Stomach (tissue), 19 donors: Measurements from ENCODE around the gene HNRNPCL1. TPM values are rescaled to one million over a fixed set of nuclear protein-coding genes. Genes with fewer than 3 reads are reported as not detected.
"Not testable (repeated sequence)": the region's sequence is repeated elsewhere in the genome, so short reads cannot be mapped to it uniquely, and the experiment has no call there.

ENCODE experiments used
- DNase-seq, 2 donors: peaks; one replicate each; pipeline versions ENCODE4 v3.0.0 to v3.0.0-alpha.2; 2013 to 2019
- H3K27ac ChIP-seq, 5 donors: fragments of 200-600 bp in 4 of 5; sonication (generic) in 4 of 5; one replicate each; pipeline ENCODE4 v1.5.1; 2013 to 2019; ENCODE audit warnings: mild to moderate bottlenecking in 1 of 5, moderate library complexity in 1 of 5
- H3K27me3 ChIP-seq, 3 donors: fragments of 200-600 bp; sonication (generic); one replicate each; pipeline ENCODE4 v1.5.1; 2017 to 2019; ENCODE audit warnings: mixed run types in 1 of 3
- H3K36me3 ChIP-seq, 4 donors: fragments of 200-600 bp; sonication (generic); 1 replicate in 3 of 4; 2 replicates in 1 of 4; pipeline ENCODE4 v1.5.1; 2016 to 2019
- H3K4me1 ChIP-seq, 4 donors: fragments of 200-600 bp; sonication (generic); one replicate each; pipeline ENCODE4 v1.5.1; 2016 to 2019
- H3K4me3 ChIP-seq, 4 donors: fragments of 200-600 bp; sonication (generic) in 3 of 4; one replicate each; pipeline ENCODE4 v1.5.1; 2016 to 2019; ENCODE audit warnings: mild to moderate bottlenecking in 1 of 4
- H3K9me3 ChIP-seq, 4 donors: fragments of 200-600 bp; sonication (generic); one replicate each; pipeline ENCODE4 v1.5.1; 2016 to 2019
- CTCF ChIP-seq, 7 experiments: fragments of 450-650 bp in 4 of 7; fragments of 200-600 bp in 3 of 7; sonication (generic) in 3 of 7; IDR thresholded peaks; one replicate each; pipeline ENCODE4 v1.5.1; 2016 to 2019; ENCODE audit warnings: antibody characterized with exemption in 7 of 7, control low read depth in 2 of 7, mild to moderate bottlenecking in 1 of 7
- EP300 ChIP-seq: sonication (generic); formaldehyde crosslinking; IDR thresholded peaks from one replicate; pipeline ENCODE4 v1.6.1; 2017; ENCODE audit warnings: antibody characterized with exemption
- POLR2A ChIP-seq, 4 donors: fragments of 450-650 bp; IDR thresholded peaks; one replicate each; pipeline ENCODE4 v1.6.1; 2016; ENCODE audit warnings: antibody characterized with exemption in 4 of 4, control low read depth in 2 of 4, mild to moderate bottlenecking in 1 of 4, moderate library complexity in 1 of 4
- POLR2AphosphoS5 ChIP-seq, 3 donors: sonication (generic); formaldehyde crosslinking; IDR thresholded peaks; one replicate each; pipeline ENCODE4 v1.6.1; 2016; ENCODE audit warnings: antibody characterized with exemption in 3 of 3
- WGBS, 5 donors: extraction: QIAGEN DNeasy Blood & Tissue Kit in 3 of 5; methylation state at CpG; one replicate each; pipeline versions ENCODE4 v1.1.5 to v1.1.7; 2013 to 2018; 5-methylcytosine and 5-hydroxymethylcytosine counted together
- intact Hi-C: fragments of 100-400 bp; cut with DNase I; formaldehyde crosslinking; loops from one replicate; pipeline ENCODE4 v1.15.1; 2023; ENCODE audit warnings: low total_unique reads
- long read RNA-seq, 10 donors: transcript quantifications; one replicate each; lab custom pipeline, GENCODE V29; 2026
- polyA plus RNA-seq, 3 donors: library from polyadenylated mRNA; stranded (reverse); fragments of 200-250 nt; gene quantifications; one replicate each; pipeline ENCODE4 v1.2.3, GENCODE V29; 2013
- total RNA-seq, 5 donors: library from RNA; depleted of rRNA; stranded (reverse); fragments of >200 nt; gene quantifications; one replicate each; pipeline versions ENCODE4 v1.1.0 to v1.2.3, GENCODE V29; 2014 to 2016
- donor health status: healthy with polysubstance abuse.
- donor health status: Bipolar disorder and iron deficiency.
- donor health status: healthy.

Gene HNRNPCL1
- total RNA-seq (not detected), polyA plus RNA-seq (not detected)
- long read RNA-seq, donor 1 = 0 reads
- long read RNA-seq, donor 2 = 0 reads
- long read RNA-seq, donor 3 = 0 reads
- long read RNA-seq, donor 4 = 0 reads
- long read RNA-seq, donor 5 = 0 reads
- long read RNA-seq, donor 6 = 0 reads
- long read RNA-seq, donor 7 = 0 reads
- long read RNA-seq, donor 8 = 0 reads
- long read RNA-seq, donor 9 = 0 reads
- long read RNA-seq, donor 10 = 0 reads

- WGBS, 5 donors = 77 to 87% (median 84%) methylated on average over 5 to 7 of the region's 7 CpGs
- H3K4me1 ChIP-seq, intact Hi-C loops, H3K36me3 ChIP-seq, H3K27me3 ChIP-seq, H3K4me3 ChIP-seq, H3K27ac ChIP-seq, DNase-seq: not testable (repeated sequence)
- peaks cover 0 to 13% (median 4%) of the 10 kb centered on the region in 4 donors for H3K9me3 ChIP-seq
Measured at GRCh38 chr1:12848620-12849019, at the start of gene HNRNPCL1. HNRNPCL1 (minus strand) TSS chr1:12848720; CDS start chr1:12848289, 431 bp downstream.

- H3K36me3 ChIP-seq, DNase-seq, H3K27ac ChIP-seq, H3K9me3 ChIP-seq, H3K27me3 ChIP-seq, intact Hi-C loops, H3K4me1 ChIP-seq, H3K4me3 ChIP-seq: not testable (repeated sequence)
- WGBS, 5 donors = 50% methylated on average over 1 of the region's 1 CpG; no CpG with 5 or more reads in 4 of the 5 donors
Measured at GRCh38 chr1:12898170-12898569, 49.6 kb upstream of the HNRNPCL1 start, which contains the start of gene PRAMEF10. PRAMEF10 (minus strand) TSS chr1:12898270; CDS start chr1:12895847, 2,423 bp downstream.

- 66 to 81% (median 74%) methylated on average over 3 of the region's 3 CpGs for WGBS, 5 donors
- H3K36me3 ChIP-seq, H3K27me3 ChIP-seq, intact Hi-C loops, H3K4me1 ChIP-seq, DNase-seq, H3K9me3 ChIP-seq, H3K4me3 ChIP-seq, H3K27ac ChIP-seq: not testable (repeated sequence)
Measured at GRCh38 chr1:12886101-12886500, 37.6 kb upstream of the HNRNPCL1 start, which contains the start of gene PRAMEF4. PRAMEF4 (minus strand) TSS chr1:12886201; CDS start chr1:12883394, 2,807 bp downstream.

GRCh38 chr1:12878453-12878852, 29.9 kb upstream of the HNRNPCL1 start:
- H3K9me3 ChIP-seq, H3K4me3 ChIP-seq, DNase-seq, H3K27me3 ChIP-seq, H3K36me3 ChIP-seq, H3K4me1 ChIP-seq, H3K27ac ChIP-seq, intact Hi-C loops: not testable (repeated sequence)
- 74 to 86% (median 82%) methylated on average over 2 to 3 of the region's 4 CpGs for WGBS, 5 donors

- H3K9me3 ChIP-seq, H3K27ac ChIP-seq, DNase-seq, intact Hi-C loops, H3K27me3 ChIP-seq, H3K4me3 ChIP-seq, H3K4me1 ChIP-seq, H3K36me3 ChIP-seq: not testable (repeated sequence)
- 74 to 88% (median 78%) methylated on average over 4 of the region's 7 CpGs; no CpG with 5 or more reads in 2 of the 5 donors for WGBS, 5 donors
Measured at GRCh38 chr1:12863131-12863880, 14.8 kb upstream of the HNRNPCL1 start.

GRCh38 chr1:12856786-12857185, 8.3 kb upstream of the HNRNPCL1 start, which contains the start of gene PRAMEF2:
PRAMEF2 (plus strand) TSS chr1:12857086; CDS start chr1:12859010, 1,924 bp downstream.
- H3K27ac ChIP-seq, H3K4me1 ChIP-seq, DNase-seq, H3K27me3 ChIP-seq, H3K36me3 ChIP-seq, H3K4me3 ChIP-seq, intact Hi-C loops, H3K9me3 ChIP-seq: not testable (repeated sequence)
- 65 to 79% (median 69%) methylated on average over 1 to 2 of the region's 2 CpGs; no CpG with 5 or more reads in 1 of the 5 donors for WGBS, 5 donors

- Histone ChIP-seq H3K27ac (no peak overlapping the region), H3K4me3 (no peak overlapping the region), H3K36me3 (no peaks in the 10 kb centered on the region), H3K9me3 (peaks cover 0 to 10% (median 2%) of the 10 kb centered on the region in 4 donors), H3K27me3 (peaks cover 0 to 7% (median 0%) of the 10 kb centered on the region in 3 donors), H3K4me1 (no peaks in the 10 kb centered on the region)
- WGBS, 5 donors = 58 to 61% (median 61%) methylated on average over 4 of the region's 4 CpGs
- no peak for DNase-seq
- TF ChIP-seq CTCF (IDR thresholded peaks at IDR 0.05) (no peak), POLR2A (IDR thresholded peaks at IDR 0.05) (no peak), POLR2AphosphoS5 (IDR thresholded peaks at IDR 0.05) (no peak), EP300 (no peak)
- intact Hi-C loops = no loop called here
Measured at GRCh38 chr1:12851779-12852178, 3.3 kb upstream of the HNRNPCL1 start.

GRCh38 chr1:12833251-12833650, 15.3 kb downstream of the HNRNPCL1 start:
- intact Hi-C loops, H3K36me3 ChIP-seq, H3K4me1 ChIP-seq, H3K9me3 ChIP-seq, DNase-seq, H3K27ac ChIP-seq, H3K27me3 ChIP-seq, H3K4me3 ChIP-seq: not testable (repeated sequence)
- 42 to 59% (median 53%) methylated on average over 1 to 2 of the region's 2 CpGs for WGBS, 5 donors

GRCh38 chr1:12831310-12831709, 17.2 kb downstream of the HNRNPCL1 start, which contains the start of gene PRAMEF11:
PRAMEF11 (minus strand) TSS chr1:12831410; CDS start chr1:12828789, 2,621 bp downstream.
- not testable (repeated sequence) for H3K36me3 ChIP-seq, DNase-seq
- WGBS, 5 donors = 54 to 66% (median 62%) methylated on average over 3 of the region's 3 CpGs

GRCh38 chr1:12819061-12819460, 29.5 kb downstream of the HNRNPCL1 start:
- H3K4me1 ChIP-seq, H3K27me3 ChIP-seq, DNase-seq, H3K27ac ChIP-seq, H3K9me3 ChIP-seq, H3K4me3 ChIP-seq, H3K36me3 ChIP-seq, intact Hi-C loops: not testable (repeated sequence)
- WGBS, 5 donors = 17 to 69% (median 58%) methylated on average over 1 to 6 of the region's 6 CpGs

More at GRCh38 chr1:12831310-12831709, 17.2 kb downstream of the HNRNPCL1 start, which contains the start of gene PRAMEF11:
- H3K27me3 ChIP-seq, H3K27ac ChIP-seq, intact Hi-C loops, H3K4me1 ChIP-seq, H3K9me3 ChIP-seq, H3K4me3 ChIP-seq: not testable (repeated sequence)
